K562 (cell line): Measurements from ENCODE around the gene SYVN1. TPM values are rescaled to one million over a fixed set of nuclear protein-coding genes. Genes with fewer than 3 reads are reported as not detected.

Source experiments
- ATF7 ChIP-seq: fragments of 450-650 bp; IDR thresholded peaks from 2 replicates; pipeline ENCODE4 v1.7.1; 2014; ENCODE audit warnings: mild to moderate bottlenecking, moderate library complexity
- BHLHE40 ChIP-seq: IDR thresholded peaks from 2 replicates; pipeline ENCODE4 v1.6.1; 2011; ENCODE audit warnings: low read length, improper control_type of control experiment
- CBX8 ChIP-seq: fragments of 200-600 bp; sonication (generic); IDR thresholded peaks from 2 replicates; pipeline ENCODE4 v1.6.1; 2012; ENCODE audit warnings: borderline replicate concordance, mixed run types, low read depth, mild to moderate bottlenecking, moderate library complexity, mixed read lengths, low read length, control low read depth, inconsistent platforms; ENCODE audit not compliant: poor library complexity, severe bottlenecking; ENCODE audit errors: extremely low read depth
- CREM ChIP-seq: IDR thresholded peaks from 2 replicates; pipeline ENCODE4 v1.6.1; 2014; ENCODE audit warnings: antibody characterized with exemption, low read depth
- FOXJ2 ChIP-seq: fragments of 200-800 bp; sonication (Bioruptor generic); IDR thresholded peaks from 2 replicates; pipeline ENCODE4 v1.6.1; 2016; ENCODE audit warnings: missing genetic modification characterization, missing compliant biosample characterization
- IRF1 ChIP-seq: sonication (generic); formaldehyde crosslinking; IDR thresholded peaks from 2 replicates; pipeline ENCODE4 v1.8.0; 2022; ENCODE audit warnings: missing genetic modification reagents, mild to moderate bottlenecking, borderline replicate concordance
- MYC ChIP-seq, 2 experiments: fragments of 250-450 bp in 1 of 2; sonication (Bioruptor Pico) in 1 of 2; IDR thresholded peaks; 2 replicates each; pipeline versions ENCODE4 v1.5.1 to v1.6.1; 2012 to 2021; ENCODE audit warnings: low read depth in 2 of 2, borderline replicate concordance in 1 of 2, improper control_type of control experiment in 1 of 2, low read length in 1 of 2, mild to moderate bottlenecking in 1 of 2, moderate library complexity in 1 of 2
- NFXL1 ChIP-seq: fragments of 450-650 bp; formaldehyde crosslinking; IDR thresholded peaks from 2 replicates; pipeline ENCODE4 v1.4.0; 2021; ENCODE audit warnings: mild to moderate bottlenecking
- NFYB ChIP-seq: IDR thresholded peaks from 2 replicates; pipeline ENCODE4 v1.6.1; 2011; ENCODE audit warnings: mild to moderate bottlenecking, moderate library complexity; ENCODE audit not compliant: insufficient read length; ENCODE audit errors: extremely low read depth
- PHF8 ChIP-seq: fragments of 200-600 bp; sonication (generic); IDR thresholded peaks from 2 replicates; pipeline ENCODE4 v1.6.1; 2012; ENCODE audit warnings: mixed run types, mild to moderate bottlenecking, inconsistent platforms, low read length, moderate library complexity, borderline replicate concordance
- POLR2A ChIP-seq: fragments of 450-650 bp; conservative IDR thresholded peaks from 2 replicates; pipeline ENCODE4 v1.6.1; 2016
- SP1 ChIP-seq: sonication (generic); formaldehyde crosslinking; IDR thresholded peaks from 2 replicates; pipeline ENCODE4 v1.8.1; 2022; ENCODE audit warnings: mild to moderate bottlenecking, missing genetic modification reagents
- TARDBP ChIP-seq: fragments of 450-650 bp; IDR thresholded peaks from 2 replicates; pipeline ENCODE4 v1.6.1; 2016
- XRCC4 ChIP-seq: IDR thresholded peaks from one replicate; pipeline ENCODE4 v1.6.1; 2011; ENCODE audit not compliant: insufficient read depth, insufficient read length; ENCODE audit errors: extremely low read depth
- ZFX ChIP-seq: sonication (generic); formaldehyde crosslinking; IDR thresholded peaks from 2 replicates; pipeline ENCODE4 v1.8.0; 2022; ENCODE audit warnings: mild to moderate bottlenecking, missing genetic modification reagents, moderate library complexity
- ZNF668 ChIP-seq: fragments of 250-450 bp; sonication (Bioruptor Pico); IDR thresholded peaks from 2 replicates; pipeline ENCODE4 v1.8.0; 2022; ENCODE audit warnings: mild to moderate bottlenecking, inconsistent platforms
- polyA plus RNA-seq, 8 experiments: library from polyadenylated mRNA; depleted of rRNA in 4 of 8; stranded (reverse) in 5 of 8; unstranded in 3 of 8; fragments of >200 nt; fragmentation: Nextera tagmentation in 2 of 8; fragmentation: Illumina TruSeq in 1 of 8; extraction: Ambion mirVana in 2 of 8; extraction: Trizol in 1 of 8; gene quantifications; 2 replicates each; pipeline versions ENCODE4 v1.2.1 to v1.2.3, GENCODE V29; 2011 to 2014; ENCODE audit warnings: inconsistent platforms in 1 of 8, missing spikeins in 1 of 8
- total RNA-seq, 7 experiments: library from RNA; depleted of rRNA in 6 of 7; stranded (reverse); fragments of >200 nt in 6 of 7; fragmentation: Illumina TruSeq in 2 of 7; extraction: Trizol in 2 of 7; gene quantifications; 2 replicates each; pipeline versions ENCODE4 v1.2.1 to v1.2.3, GENCODE V29; 2011 to 2021; ENCODE audit warnings: low replicate concordance in 1 of 7
- TF ChIP-seq, protein P1 (sequence below): sonication (generic); formaldehyde crosslinking; IDR thresholded peaks from 2 replicates; pipeline ENCODE4 v1.8.1; 2023; ENCODE audit warnings: mild to moderate bottlenecking, missing genetic modification reagents, moderate library complexity
- TF ChIP-seq, protein P2 (sequence below): fragments of 450-650 bp; IDR thresholded peaks from 2 replicates; pipeline ENCODE4 v1.6.1; 2018; ENCODE audit not compliant: partially characterized antibody
- TF ChIP-seq, protein P3 (sequence below): fragments of 250-450 bp; sonication (Bioruptor Pico); IDR thresholded peaks from 2 replicates; pipeline ENCODE4 v1.8.0; 2022; ENCODE audit warnings: moderate library complexity, mild to moderate bottlenecking, inconsistent platforms
- TF ChIP-seq, protein P4 (sequence below): fragments of 450-650 bp; formaldehyde crosslinking; IDR thresholded peaks from 2 replicates; pipeline ENCODE4 v1.4.0; 2022; ENCODE audit warnings: mild to moderate bottlenecking, moderate library complexity

The SYVN1 gene
- total and polyA plus RNA-seq, 9 of the 15 experiments (the other 6 are each of a cell fraction or from before 2014, with no cell fraction given) = 0.41 to 47.4 (median 9.9) TPM

- TF ChIP-seq, protein P1, sequence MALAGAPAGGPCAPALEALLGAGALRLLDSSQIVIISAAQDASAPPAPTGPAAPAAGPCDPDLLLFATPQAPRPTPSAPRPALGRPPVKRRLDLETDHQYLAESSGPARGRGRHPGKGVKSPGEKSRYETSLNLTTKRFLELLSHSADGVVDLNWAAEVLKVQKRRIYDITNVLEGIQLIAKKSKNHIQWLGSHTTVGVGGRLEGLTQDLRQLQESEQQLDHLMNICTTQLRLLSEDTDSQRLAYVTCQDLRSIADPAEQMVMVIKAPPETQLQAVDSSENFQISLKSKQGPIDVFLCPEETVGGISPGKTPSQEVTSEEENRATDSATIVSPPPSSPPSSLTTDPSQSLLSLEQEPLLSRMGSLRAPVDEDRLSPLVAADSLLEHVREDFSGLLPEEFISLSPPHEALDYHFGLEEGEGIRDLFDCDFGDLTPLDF = peak; percentile 58
- no peak for TF ChIP-seq CBX8
- TF ChIP-seq, protein P2, sequence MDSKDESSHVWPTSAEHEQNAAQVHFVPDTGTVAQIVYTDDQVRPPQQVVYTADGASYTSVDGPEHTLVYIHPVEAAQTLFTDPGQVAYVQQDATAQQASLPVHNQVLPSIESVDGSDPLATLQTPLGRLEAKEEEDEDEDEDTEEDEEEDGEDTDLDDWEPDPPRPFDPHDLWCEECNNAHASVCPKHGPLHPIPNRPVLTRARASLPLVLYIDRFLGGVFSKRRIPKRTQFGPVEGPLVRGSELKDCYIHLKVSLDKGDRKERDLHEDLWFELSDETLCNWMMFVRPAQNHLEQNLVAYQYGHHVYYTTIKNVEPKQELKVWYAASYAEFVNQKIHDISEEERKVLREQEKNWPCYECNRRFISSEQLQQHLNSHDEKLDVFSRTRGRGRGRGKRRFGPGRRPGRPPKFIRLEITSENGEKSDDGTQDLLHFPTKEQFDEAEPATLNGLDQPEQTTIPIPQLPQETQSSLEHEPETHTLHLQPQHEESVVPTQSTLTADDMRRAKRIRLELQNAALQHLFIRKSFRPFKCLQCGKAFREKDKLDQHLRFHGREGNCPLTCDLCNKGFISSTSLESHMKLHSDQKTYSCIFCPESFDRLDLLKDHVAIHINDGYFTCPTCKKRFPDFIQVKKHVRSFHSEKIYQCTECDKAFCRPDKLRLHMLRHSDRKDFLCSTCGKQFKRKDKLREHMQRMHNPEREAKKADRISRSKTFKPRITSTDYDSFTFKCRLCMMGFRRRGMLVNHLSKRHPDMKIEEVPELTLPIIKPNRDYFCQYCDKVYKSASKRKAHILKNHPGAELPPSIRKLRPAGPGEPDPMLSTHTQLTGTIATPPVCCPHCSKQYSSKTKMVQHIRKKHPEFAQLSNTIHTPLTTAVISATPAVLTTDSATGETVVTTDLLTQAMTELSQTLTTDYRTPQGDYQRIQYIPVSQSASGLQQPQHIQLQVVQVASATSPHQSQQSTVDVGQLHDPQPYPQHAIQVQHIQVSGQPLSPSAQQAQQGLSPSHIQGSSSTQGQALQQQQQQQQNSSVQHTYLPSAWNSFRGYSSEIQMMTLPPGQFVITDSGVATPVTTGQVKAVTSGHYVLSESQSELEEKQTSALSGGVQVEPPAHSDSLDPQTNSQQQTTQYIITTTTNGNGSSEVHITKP = no peak
- 0 out of 2 replicates have a peak, but pooled peaks have one; percentile 51 for TF ChIP-seq TARDBP
- no peak for TF ChIP-seq FOXJ2 (tag)
- TF ChIP-seq NFYB = peak; percentile 60
- peak; percentile 91 for TF ChIP-seq ZFX (CRISPR knock-in tag)
- TF ChIP-seq CREM = 0 out of 2 replicates have a peak, but pooled peaks have one; percentile 38
- no peak for TF ChIP-seq IRF1 (CRISPR knock-in tag)
- no peak for TF ChIP-seq XRCC4
- TF ChIP-seq, protein P3, sequence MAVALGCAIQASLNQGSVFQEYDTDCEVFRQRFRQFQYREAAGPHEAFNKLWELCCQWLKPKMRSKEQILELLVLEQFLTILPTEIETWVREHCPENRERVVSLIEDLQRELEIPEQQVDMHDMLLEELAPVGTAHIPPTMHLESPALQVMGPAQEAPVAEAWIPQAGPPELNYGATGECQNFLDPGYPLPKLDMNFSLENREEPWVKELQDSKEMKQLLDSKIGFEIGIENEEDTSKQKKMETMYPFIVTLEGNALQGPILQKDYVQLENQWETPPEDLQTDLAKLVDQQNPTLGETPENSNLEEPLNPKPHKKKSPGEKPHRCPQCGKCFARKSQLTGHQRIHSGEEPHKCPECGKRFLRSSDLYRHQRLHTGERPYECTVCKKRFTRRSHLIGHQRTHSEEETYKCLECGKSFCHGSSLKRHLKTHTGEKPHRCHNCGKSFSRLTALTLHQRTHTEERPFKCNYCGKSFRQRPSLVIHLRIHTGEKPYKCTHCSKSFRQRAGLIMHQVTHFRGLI (CRISPR knock-in tag) = no peak
- TF ChIP-seq BHLHE40 = peak; percentile 26; the same call in 1 of the 2 replicates
- TF ChIP-seq POLR2A = peak; percentile 100
- TF ChIP-seq, protein P4, sequence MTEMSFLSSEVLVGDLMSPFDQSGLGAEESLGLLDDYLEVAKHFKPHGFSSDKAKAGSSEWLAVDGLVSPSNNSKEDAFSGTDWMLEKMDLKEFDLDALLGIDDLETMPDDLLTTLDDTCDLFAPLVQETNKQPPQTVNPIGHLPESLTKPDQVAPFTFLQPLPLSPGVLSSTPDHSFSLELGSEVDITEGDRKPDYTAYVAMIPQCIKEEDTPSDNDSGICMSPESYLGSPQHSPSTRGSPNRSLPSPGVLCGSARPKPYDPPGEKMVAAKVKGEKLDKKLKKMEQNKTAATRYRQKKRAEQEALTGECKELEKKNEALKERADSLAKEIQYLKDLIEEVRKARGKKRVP (CRISPR knock-in tag) = 0 out of 2 replicates have a peak, but pooled peaks have one; percentile 2
- TF ChIP-seq MYC (IDR thresholded peaks at IDR 0.05; ENCODE audit: low read depth, low read length) = peak; percentile 45; the same call in 1 of the 2 replicates
- TF ChIP-seq MYC (CRISPR knock-in tag; IDR thresholded peaks at IDR 0.05; ENCODE audit: borderline replicate concordance, low read depth) = no peak; the same call in 1 of the 2 replicates
- peak; percentile 88 for TF ChIP-seq SP1 (CRISPR knock-in tag)
- peak; percentile 71; the same call in 1 of the 2 replicates for TF ChIP-seq ATF7
- no peak for TF ChIP-seq ZNF668 (CRISPR knock-in tag)
- TF ChIP-seq NFXL1 (CRISPR knock-in tag) = no peak
- peak; percentile 95 for TF ChIP-seq PHF8
Observed at GRCh38 chr11:65170058-65170534, 35.8 kb upstream of the SYVN1 start, which contains the start of gene SPDYC (continued).
